HepG2 (cell line): Measurements from ENCODE around the gene THOP1. TPM values are rescaled to one million over a fixed set of nuclear protein-coding genes. Genes with fewer than 3 reads are reported as not detected.

ENCODE experiments used
- ATAC-seq: fragments of 200-7000 bp; cut with Tn5 transposase; 3 replicates; pipeline ENCODE4 v1.9.1; 2020; ENCODE audit warnings: mild to moderate bottlenecking, moderate library complexity
- BruUV-seq: library from RNA; stranded (reverse); fragments of 400-500 nt; replicated peaks from 2 replicates; lab custom pipeline; 2021; lab: Mats Ljungman, UMichigan
- CTCF ChIA-PET: fragments of 300-600 bp; formaldehyde crosslinking; extraction: SDS; loops from one replicate; lab custom pipeline; 2021; ENCODE audit warnings: low total read pairs, inconsistent platforms, low intra/inter-chr PET ratio; lab: Yijun Ruan, JAX
- POLR2A ChIA-PET: fragments of 350-600 bp; sonication (Branson Sonifier 250); formaldehyde crosslinking; loops from one replicate; lab custom pipeline; 2020; ENCODE audit warnings: antibody characterized with exemption, inconsistent platforms; lab: Yijun Ruan, JAX
- DNase-seq: peaks from one replicate; pipeline ENCODE4 v3.0.0-alpha.2; 2015; ENCODE audit warnings: low spot score
- FAIRE-seq: peaks from 3 replicates; lab custom pipeline; 2011; peaks lifted over from hg19 to GRCh38; lab: Jason Lieb, UNC
- H2AFZ ChIP-seq: one replicate; pipeline ENCODE4 v1.6.1; 2011; ENCODE audit warnings: low read length, inconsistent platforms
- H3K27ac ChIP-seq: fragments of 300-600 bp; 3 replicates; pipeline ENCODE4 v1.8.0; 2011; ENCODE audit warnings: mixed run types, mild to moderate bottlenecking, mixed read lengths, low read length, inconsistent platforms; ENCODE audit not compliant: insufficient read depth; ENCODE audit errors: extremely low read length
- H3K27me3 ChIP-seq, 2 experiments: fragments of 200-600 bp in 1 of 2; 2 replicates in 1 of 2; 3 replicates in 1 of 2; pipeline versions ENCODE4 v1.6.0 to v1.8.0; 2011; ENCODE audit warnings: low read length in 2 of 2, mild to moderate bottlenecking in 2 of 2, moderate library complexity in 2 of 2, inconsistent platforms in 1 of 2; ENCODE audit not compliant: insufficient read depth in 2 of 2, control insufficient read depth in 1 of 2
- H3K36me3 ChIP-seq, 2 experiments: fragments of 200-600 bp in 1 of 2; replicated peaks in 1 of 2; 2 replicates in 1 of 2; 3 replicates in 1 of 2; pipeline versions ENCODE4 v1.5.1 to v1.8.0; 2011; ENCODE audit warnings: low read length in 2 of 2, inconsistent platforms in 1 of 2; ENCODE audit not compliant: insufficient read depth in 2 of 2, control insufficient read depth in 1 of 2
- H3K4me1 ChIP-seq: 2 replicates; pipeline ENCODE4 v1.5.1; 2012; ENCODE audit warnings: low read length, inconsistent platforms; ENCODE audit not compliant: insufficient read depth
- H3K4me2 ChIP-seq: 2 replicates; pipeline ENCODE4 v1.6.0; 2011; ENCODE audit warnings: low read depth, low read length, inconsistent platforms
- H3K4me3 ChIP-seq, 3 experiments: fragments of 200-600 bp in 1 of 3; sonication (generic), shearing (Covaris generic) in 1 of 3; replicated peaks in 1 of 3; 2 replicates each; pipeline ENCODE4 v1.5.1; 2011 to 2016; ENCODE audit warnings: low read length in 3 of 3, inconsistent platforms in 2 of 3, low read depth in 2 of 3, mild to moderate bottlenecking in 2 of 3, control low read depth in 1 of 3, mixed read lengths in 1 of 3; ENCODE audit not compliant: insufficient read depth in 1 of 3
- H3K79me2 ChIP-seq: one replicate; pipeline ENCODE4 v1.6.1; 2011; ENCODE audit warnings: low read length, inconsistent platforms; ENCODE audit not compliant: insufficient read depth
- H3K9ac ChIP-seq: 2 replicates; pipeline ENCODE4 v1.6.0; 2011; ENCODE audit warnings: mild to moderate bottlenecking, low read depth, low read length, inconsistent platforms; ENCODE audit not compliant: insufficient read depth
- H3K9me3 ChIP-seq: 2 replicates; pipeline ENCODE4 v1.5.1; 2012; ENCODE audit warnings: mild to moderate bottlenecking, low read length
- H4K20me1 ChIP-seq: 2 replicates; pipeline ENCODE4 v1.6.0; 2011; ENCODE audit warnings: inconsistent platforms, mild to moderate bottlenecking, low read length, moderate library complexity; ENCODE audit not compliant: insufficient read depth
- DMAP1 ChIP-seq: IDR thresholded peaks from 2 replicates; pipeline ENCODE4 v1.6.1; 2016
- FOXA3 ChIP-seq: IDR thresholded peaks from 2 replicates; pipeline ENCODE4 v1.6.1; 2016; ENCODE audit warnings: missing genetic modification reagents, missing compliant biosample characterization
- KDM1A ChIP-seq: IDR thresholded peaks from 2 replicates; pipeline ENCODE4 v1.6.1; 2016; ENCODE audit warnings: missing compliant biosample characterization
- MIXL1 ChIP-seq: IDR thresholded peaks from 2 replicates; pipeline ENCODE4 v1.6.1; 2016
- NR2F1 ChIP-seq, 2 experiments: fragments of 450-650 bp in 1 of 2; formaldehyde crosslinking in 1 of 2; IDR thresholded peaks; 2 replicates each; pipeline versions ENCODE4 v1.5.0 to v1.6.1; 2016 to 2020; ENCODE audit warnings: mild to moderate bottlenecking in 1 of 2, missing compliant biosample characterization in 1 of 2, missing genetic modification reagents in 1 of 2, moderate library complexity in 1 of 2
- PREB ChIP-seq: sonication (generic); formaldehyde crosslinking; IDR thresholded peaks from 2 replicates; pipeline ENCODE4 v1.4.0; 2020; ENCODE audit warnings: missing genetic modification reagents
- SRY ChIP-seq: sonication (generic); formaldehyde crosslinking; IDR thresholded peaks from 2 replicates; pipeline ENCODE4 v1.8.0; 2022; ENCODE audit warnings: mild to moderate bottlenecking, missing genetic modification reagents
- ZNF12 ChIP-seq: sonication (generic); formaldehyde crosslinking; IDR thresholded peaks from 2 replicates; pipeline ENCODE4 v1.5.0; 2020; ENCODE audit warnings: missing genetic modification reagents
- ZNF160 ChIP-seq: sonication (generic); formaldehyde crosslinking; IDR thresholded peaks from 2 replicates; pipeline ENCODE4 v1.8.0; 2022; ENCODE audit warnings: mild to moderate bottlenecking, inconsistent platforms, missing genetic modification reagents
- ZNF329 ChIP-seq: sonication (generic); formaldehyde crosslinking; IDR thresholded peaks from 2 replicates; pipeline ENCODE4 v1.9.0; 2021; ENCODE audit warnings: low read depth, mild to moderate bottlenecking, missing genetic modification reagents
- WGBS: methylation state at CpG from one replicate; pipeline ENCODE4 v1.1.6; 2017; ENCODE audit warnings: low lambda C conversion rate; 5-methylcytosine and 5-hydroxymethylcytosine counted together
- in situ Hi-C: cut with HindIII; loops from 2 replicates; pipeline ENCODE4 v1.10.0; 2017; ENCODE audit warnings: low pct_unique_long_range_greater_than_20kb; ENCODE audit not compliant: extremely low pct_ligation_motif_present
- intact Hi-C: fragments of 100-400 bp; cut with micrococcal nuclease; formaldehyde crosslinking; loops from one replicate; pipeline ENCODE4 v1.10.0; 2022; ENCODE audit not compliant: unreplicated experiment
- polyA plus RNA-seq, 8 experiments: library from polyadenylated mRNA; depleted of rRNA in 3 of 8; stranded (reverse) in 7 of 8; unstranded in 1 of 8; fragments of >200 nt; fragmentation: Illumina TruSeq in 4 of 8; extraction: Trizol in 4 of 8; gene quantifications; 2 replicates each; pipeline versions ENCODE4 v1.2.1 to v1.2.3, GENCODE V29; 2011 to 2016; ENCODE audit warnings: low read depth in 4 of 8, missing spikeins in 1 of 8, mixed read lengths in 1 of 8; ENCODE audit not compliant: insufficient read depth in 1 of 8
- total RNA-seq, 5 experiments: library from RNA; depleted of rRNA; stranded (reverse); fragments of >200 nt; fragmentation: Illumina TruSeq; extraction: Trizol; gene quantifications; 2 replicates each; pipeline ENCODE4 v1.2.3, GENCODE V29; 2016; ENCODE audit warnings: low read depth in 1 of 5
- TF ChIP-seq, protein P1 (sequence below): IDR thresholded peaks from 2 replicates; pipeline ENCODE4 v1.6.1; 2016; ENCODE audit warnings: missing compliant biosample characterization, missing genetic modification reagents, borderline replicate concordance
- TF ChIP-seq, protein P2 (sequence below): sonication (generic); formaldehyde crosslinking; IDR thresholded peaks from 2 replicates; pipeline ENCODE4 v1.5.0; 2020; ENCODE audit warnings: missing genetic modification reagents
- TF ChIP-seq, protein P3 (sequence below): sonication (generic); formaldehyde crosslinking; IDR thresholded peaks from 2 replicates; pipeline ENCODE4 v1.5.0; 2020; ENCODE audit warnings: mild to moderate bottlenecking, missing genetic modification reagents, borderline replicate concordance

Gene THOP1
- total and polyA plus RNA-seq, 2 of the 13 experiments (the other 11 are each of a cell fraction or from before 2014, with no cell fraction given) = 74.4 to 116 TPM

GRCh38 chr19:2777952-2778683, 7.2 kb upstream of the THOP1 start:
- Histone ChIP-seq H2AFZ (no peak overlapping the region), H3K4me1 (peaks cover 62% of the 10 kb centered on the region), H3K27me3 (no peaks in the 10 kb centered on the region; a peak in 1 of 5 replicates), H3K9ac (no peak overlapping the region), H3K9me3 (no peaks in the 10 kb centered on the region), H3K27ac (no peak overlapping the region), H3K4me3 (no peak overlapping the region), H3K4me2 (no peak overlapping the region), H3K79me2 (peaks cover 90% of the 10 kb centered on the region), H3K36me3 (peaks cover 0 to 10% of the 10 kb centered on the region in 2 experiments; a peak in 3 of 5 replicates), H4K20me1 (peaks cover 9% of the 10 kb centered on the region; the same call in 1 of the 2 replicates)
- intact Hi-C loops = no loop called here
- FAIRE-seq = no peak
- ChIA-PET CTCF (no interaction called here), POLR2A (no interaction called here)
- no TSS peak for BruUV-seq
- in situ Hi-C loops = no loop called here
- 94% methylated on average over 19 of the region's 19 CpGs for WGBS
- no peak for ATAC-seq
- TF ChIP-seq ZNF12 (CRISPR knock-in tag) (no peak), SRY (CRISPR knock-in tag) (no peak), MIXL1 (CRISPR knock-in tag) (no peak), ZNF329 (no peak), NR2F1 (CRISPR knock-in tag; IDR thresholded peaks at IDR 0.05) (no peak), ZNF160 (CRISPR knock-in tag) (no peak), FOXA3 (CRISPR knock-in tag) (no peak), PREB (no peak), DMAP1 (CRISPR knock-in tag) (no peak), KDM1A (no peak)
- TF ChIP-seq, protein P1, sequence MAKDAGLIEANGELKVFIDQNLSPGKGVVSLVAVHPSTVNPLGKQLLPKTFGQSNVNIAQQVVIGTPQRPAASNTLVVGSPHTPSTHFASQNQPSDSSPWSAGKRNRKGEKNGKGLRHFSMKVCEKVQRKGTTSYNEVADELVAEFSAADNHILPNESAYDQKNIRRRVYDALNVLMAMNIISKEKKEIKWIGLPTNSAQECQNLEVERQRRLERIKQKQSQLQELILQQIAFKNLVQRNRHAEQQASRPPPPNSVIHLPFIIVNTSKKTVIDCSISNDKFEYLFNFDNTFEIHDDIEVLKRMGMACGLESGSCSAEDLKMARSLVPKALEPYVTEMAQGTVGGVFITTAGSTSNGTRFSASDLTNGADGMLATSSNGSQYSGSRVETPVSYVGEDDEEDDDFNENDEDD (CRISPR knock-in tag) = no peak
- TF ChIP-seq, protein P2, sequence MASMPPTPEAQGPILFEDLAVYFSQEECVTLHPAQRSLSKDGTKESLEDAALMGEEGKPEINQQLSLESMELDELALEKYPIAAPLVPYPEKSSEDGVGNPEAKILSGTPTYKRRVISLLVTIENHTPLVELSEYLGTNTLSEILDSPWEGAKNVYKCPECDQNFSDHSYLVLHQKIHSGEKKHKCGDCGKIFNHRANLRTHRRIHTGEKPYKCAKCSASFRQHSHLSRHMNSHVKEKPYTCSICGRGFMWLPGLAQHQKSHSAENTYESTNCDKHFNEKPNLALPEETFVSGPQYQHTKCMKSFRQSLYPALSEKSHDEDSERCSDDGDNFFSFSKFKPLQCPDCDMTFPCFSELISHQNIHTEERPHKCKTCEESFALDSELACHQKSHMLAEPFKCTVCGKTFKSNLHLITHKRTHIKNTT = no peak
- TF ChIP-seq, protein P3, sequence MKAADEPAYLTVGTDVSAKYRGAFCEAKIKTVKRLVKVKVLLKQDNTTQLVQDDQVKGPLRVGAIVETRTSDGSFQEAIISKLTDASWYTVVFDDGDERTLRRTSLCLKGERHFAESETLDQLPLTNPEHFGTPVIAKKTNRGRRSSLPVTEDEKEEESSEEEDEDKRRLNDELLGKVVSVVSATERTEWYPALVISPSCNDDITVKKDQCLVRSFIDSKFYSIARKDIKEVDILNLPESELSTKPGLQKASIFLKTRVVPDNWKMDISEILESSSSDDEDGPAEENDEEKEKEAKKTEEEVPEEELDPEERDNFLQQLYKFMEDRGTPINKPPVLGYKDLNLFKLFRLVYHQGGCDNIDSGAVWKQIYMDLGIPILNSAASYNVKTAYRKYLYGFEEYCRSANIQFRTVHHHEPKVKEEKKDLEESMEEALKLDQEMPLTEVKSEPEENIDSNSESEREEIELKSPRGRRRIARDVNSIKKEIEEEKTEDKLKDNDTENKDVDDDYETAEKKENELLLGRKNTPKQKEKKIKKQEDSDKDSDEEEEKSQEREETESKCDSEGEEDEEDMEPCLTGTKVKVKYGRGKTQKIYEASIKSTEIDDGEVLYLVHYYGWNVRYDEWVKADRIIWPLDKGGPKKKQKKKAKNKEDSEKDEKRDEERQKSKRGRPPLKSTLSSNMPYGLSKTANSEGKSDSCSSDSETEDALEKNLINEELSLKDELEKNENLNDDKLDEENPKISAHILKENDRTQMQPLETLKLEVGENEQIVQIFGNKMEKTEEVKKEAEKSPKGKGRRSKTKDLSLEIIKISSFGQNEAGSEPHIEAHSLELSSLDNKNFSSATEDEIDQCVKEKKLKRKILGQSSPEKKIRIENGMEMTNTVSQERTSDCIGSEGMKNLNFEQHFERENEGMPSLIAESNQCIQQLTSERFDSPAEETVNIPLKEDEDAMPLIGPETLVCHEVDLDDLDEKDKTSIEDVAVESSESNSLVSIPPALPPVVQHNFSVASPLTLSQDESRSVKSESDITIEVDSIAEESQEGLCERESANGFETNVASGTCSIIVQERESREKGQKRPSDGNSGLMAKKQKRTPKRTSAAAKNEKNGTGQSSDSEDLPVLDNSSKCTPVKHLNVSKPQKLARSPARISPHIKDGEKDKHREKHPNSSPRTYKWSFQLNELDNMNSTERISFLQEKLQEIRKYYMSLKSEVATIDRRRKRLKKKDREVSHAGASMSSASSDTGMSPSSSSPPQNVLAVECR (CRISPR knock-in tag) = no peak
- DNase-seq = no peak
